CD4-positive, alpha-beta T cell treated with Interferon alpha-2 for 1 hour (primary cell): ENCODE data around the gene GAGE10.
"Not testable (repeated sequence)": the region's sequence is repeated elsewhere in the genome, so short reads cannot be mapped to it uniquely, and the experiment has no call there.

Experiments
- DNase-seq, 2 donors: peaks; one replicate each; pipeline ENCODE4 v3.0.0-alpha.2; 2020 to 2022

Gene GAGE10

GRCh38 chrX:49330421-49330820 lies 27.0 kb downstream of the GAGE10 start:
- DNase-seq: not testable (repeated sequence)

- not testable (repeated sequence) for DNase-seq
Observed at GRCh38 chrX:49331282-49331681, 27.8 kb downstream of the GAGE10 start, which contains the start of gene GAGE13. Gene GAGE13, plus strand, starts transcription at chrX:49331582. Its CDS starts 1,156 bp downstream, at chrX:49332738.

DNA sequence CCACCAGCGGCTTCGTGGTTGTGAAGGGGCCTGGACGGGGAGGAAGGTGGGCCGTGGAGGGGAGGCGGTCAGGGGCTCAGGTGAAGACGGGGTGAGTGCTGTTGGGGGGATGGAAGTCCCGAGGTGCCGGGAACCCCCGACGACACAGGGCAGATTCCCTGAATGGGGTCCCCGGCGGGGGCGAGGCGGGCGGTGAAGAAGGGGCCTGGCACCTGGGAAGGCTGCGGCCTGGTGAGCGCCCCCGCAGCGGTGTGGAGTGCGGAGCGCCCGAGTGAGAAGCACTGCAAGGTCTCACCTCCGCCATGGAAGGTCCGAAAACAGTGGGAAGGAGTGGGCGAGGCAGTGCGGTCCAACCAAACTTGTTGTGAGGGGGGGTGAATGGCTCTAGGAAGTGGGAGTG lies 28.4 kb downstream of the GAGE10 start:
- DNase-seq: peak in 1 of 2 donors; percentile 6

GRCh38 chrX:49341449-49341848 lies 38.0 kb downstream of the GAGE10 start:
- not testable (repeated sequence) for DNase-seq

DNA sequence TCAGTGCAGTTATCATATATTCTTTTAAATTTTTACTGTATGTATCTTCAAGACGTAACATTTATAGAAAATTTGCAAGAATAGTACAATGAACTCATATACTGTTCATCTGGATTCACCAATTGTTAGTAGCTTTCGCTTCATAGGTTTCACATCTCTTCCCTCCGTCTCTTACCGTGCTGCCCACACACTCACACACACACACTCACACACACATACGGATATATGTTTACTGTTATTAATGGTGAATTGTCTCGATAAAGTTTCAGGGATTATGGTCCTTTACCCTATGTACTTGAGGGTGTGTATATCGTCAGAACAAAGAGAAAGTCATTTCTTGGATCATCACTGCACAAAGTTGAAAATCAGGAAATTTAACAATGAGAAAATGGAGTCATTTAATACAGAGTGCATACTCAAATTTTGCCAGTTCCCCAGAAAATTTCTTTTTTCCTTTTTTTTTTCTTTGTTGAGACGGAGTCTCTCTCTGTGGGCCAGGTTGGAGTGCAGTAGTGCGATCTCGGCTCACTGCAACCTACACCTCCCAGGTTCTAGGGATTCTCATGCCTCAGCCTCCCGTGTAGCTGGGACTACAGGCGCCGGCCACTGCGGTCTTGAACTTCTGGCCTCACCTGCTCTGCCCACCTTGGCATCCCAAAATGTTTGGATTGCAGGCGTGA lies 41.2 kb downstream of the GAGE10 start:
- DNase-seq: not testable (repeated sequence)

DNA sequence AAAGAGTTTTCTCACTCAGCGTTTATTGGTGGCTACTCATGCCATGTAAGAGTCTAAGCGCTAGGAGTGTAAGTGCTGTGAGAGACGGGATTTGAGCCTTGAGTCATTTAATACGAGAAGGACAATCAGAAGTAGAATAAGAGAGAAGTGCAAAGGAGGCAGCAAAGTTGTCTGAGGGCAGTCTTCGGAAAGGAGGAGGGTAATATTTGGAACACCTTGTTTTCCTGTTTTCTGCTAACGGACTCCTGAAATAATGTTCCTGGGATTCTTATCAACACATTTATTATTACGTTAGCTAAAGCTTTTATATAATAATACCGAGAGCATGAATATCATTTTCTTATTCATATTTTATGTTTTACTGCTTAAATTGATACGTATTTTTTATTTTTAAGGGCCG lies 42.0 kb downstream of the GAGE10 start:
- not testable (repeated sequence) for DNase-seq

DNA sequence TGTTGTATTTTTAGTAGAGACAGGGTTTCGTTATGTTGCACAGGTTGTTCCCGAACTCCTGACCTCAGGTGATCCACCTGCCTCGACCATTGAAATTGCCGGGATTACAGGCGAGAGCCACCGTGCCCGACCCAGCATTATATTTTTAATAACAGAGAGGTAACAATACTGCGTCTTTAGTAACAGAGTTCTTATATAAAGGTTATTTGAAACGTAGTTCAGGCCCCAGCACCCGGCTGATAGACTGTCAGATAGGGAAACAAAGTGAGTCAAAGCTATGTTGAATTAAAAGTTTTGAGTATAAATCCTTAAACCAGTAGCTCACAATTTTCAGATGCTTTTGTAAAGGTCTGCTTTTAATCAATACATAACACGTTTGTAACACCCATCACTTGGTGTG lies 42.7 kb downstream of the GAGE10 start:
- not testable (repeated sequence) for DNase-seq
